ENCODE data around the gene ZBTB42.

ZBTB42 gene

DNA sequence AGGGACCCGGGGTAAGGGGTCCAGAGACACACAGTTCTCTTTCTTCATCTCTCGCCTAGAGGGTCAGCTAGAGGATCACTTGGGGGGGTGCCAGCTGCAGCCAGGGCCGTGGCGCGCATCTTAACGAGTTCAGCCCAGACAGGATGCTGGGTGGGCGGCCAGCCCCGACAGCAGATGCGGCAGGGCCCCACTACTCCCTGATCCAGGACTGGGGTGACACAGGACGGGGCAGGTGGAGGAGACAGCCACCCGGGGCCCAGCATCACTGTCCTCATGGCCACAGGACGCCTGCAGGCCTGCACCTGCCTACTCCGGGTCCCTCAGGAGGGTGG is 18.1 kb upstream of the ZBTB42 start:
- DNase-seq (ENCODE audit: low read depth) = no peak

DNA sequence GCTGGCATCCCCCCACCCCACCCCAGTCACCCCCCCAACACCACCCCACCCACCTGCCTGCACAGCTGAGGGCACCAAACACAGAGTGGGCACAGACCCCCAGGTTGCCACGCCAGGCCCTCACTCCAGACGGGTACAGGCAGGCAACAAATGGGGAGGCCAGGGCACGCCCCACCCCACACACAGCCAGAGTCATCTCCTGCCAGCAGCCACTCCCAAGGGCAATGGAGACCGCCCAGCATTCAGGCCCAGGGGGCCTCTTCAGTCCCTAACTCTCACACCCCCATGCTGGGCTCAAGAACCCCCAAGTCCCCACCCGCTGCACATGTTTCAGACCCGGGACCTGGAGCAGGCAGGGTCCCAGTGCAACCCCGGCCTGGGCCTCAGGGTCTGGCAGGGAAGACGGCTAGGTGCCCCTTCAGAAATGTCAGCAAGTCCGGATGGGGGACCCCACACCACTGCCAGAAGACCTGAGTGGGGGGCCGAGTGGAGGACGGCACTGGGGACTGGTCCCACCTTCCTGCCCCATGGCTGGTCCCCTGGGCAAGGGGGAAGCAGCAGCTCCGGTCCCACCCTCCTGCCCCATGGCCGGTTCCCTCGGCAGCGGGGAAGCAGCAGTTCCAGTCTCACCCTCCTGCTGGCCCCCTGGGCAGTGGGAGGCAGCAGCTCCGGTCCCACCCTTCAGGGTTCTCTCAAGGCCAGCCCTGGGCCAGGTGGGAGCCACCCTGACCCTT is 17.2 kb upstream of the ZBTB42 start:
- no peak for DNase-seq (ENCODE audit: low read depth)

DNA sequence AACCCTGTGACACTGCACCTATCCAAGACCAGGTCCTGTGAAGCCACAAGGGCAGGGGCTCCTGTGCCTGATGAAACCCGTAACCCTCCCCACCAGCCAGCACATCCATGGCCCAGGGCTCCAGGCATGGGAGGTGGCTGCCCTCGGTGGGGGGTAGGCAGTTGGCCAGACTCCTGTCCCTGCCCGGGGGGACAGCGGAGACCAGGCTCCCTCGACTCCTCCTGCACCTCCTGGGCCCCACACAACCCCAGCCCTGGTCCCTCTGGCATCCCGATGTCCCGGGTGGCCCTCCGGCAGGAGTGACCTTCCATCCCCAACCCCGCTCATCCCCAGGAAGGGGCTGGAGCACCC is 16.7 kb upstream of the ZBTB42 start:
- no peak for DNase-seq (ENCODE audit: low read depth)

DNA sequence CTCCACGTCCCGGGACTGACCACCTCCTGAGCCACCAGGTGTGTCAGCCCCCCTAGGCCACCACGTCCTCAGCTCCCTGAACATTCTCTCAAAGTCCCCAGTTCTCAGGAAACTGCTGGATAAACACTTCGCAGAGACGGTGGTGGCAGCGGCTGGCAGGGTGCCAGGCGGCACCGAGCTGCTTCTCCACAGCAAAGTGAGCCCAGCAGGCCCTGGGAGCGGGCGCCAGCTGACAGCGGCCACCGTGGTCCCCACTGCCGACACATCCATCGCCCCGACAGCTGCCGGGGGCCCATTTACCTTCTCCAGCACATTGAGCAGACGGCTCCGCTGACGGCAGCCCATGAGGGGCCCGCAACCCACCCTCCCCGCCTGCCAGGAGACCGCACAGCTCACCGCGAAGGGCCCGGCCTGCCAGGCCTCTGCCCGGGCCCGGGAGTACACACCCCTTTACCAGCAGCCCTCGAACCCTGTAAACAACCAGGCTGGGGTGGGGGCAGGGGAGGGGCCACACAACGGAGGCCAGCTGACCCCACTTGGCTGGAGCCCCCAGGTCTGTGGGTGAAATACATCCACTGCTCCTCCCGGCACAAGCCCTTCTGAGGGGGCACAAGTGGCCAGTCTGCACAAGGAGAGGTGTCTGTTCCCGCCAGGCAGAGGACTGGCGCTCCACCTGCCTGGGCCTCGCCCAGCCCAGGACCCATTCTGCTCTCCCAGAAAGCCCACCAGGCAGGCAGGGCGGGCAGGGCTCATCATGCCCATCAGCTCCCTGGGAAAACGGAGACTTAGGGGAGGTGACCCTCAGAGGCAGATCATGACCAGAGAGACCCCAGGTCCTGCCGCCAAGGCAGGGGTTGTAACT is 15.8 kb upstream of the ZBTB42 start:
- no peak for DNase-seq (ENCODE audit: low read depth)

DNA sequence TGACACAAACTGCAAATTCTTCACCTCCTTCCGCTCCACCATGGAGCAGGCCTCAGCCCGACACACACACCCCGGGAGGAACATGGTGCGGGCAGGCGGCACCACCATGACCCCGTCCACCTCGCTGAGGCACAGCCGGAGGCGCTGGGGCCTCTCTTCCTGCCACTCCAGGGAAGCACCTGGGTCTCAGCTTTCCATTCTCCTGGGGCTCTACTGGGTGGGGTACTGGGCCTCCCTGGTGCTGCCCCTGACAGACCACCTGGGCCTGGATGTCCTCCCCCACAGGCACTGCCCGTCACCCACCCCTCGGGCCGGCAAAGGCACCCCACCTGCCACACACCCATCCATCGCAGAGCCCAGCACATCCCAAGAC is 15.2 kb upstream of the ZBTB42 start:
- no peak for DNase-seq (ENCODE audit: low read depth)

DNA sequence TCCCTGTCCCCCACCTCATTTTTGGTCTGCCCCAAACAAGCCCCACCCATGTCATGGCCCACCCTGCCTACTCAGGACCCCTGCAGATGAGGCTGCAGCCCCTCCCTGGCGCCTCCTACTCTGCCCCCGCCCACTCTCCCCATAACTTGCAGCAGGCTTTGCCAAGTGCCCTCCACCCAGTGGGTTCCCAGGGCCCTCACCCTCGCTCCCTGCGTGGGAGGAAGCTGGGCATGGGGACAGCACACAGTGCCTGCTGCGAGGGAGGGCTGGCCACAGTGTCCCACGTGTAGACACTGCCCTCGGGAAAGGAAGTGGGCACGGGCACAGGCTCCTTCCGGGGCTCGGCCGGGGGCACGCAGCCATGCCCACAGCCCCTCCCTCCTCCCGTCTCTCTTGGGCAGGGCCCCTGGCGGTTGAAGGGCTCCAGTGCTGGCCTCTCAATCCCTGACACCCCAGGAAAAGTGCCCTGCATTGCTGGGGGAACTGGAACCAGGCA is 14.8 kb upstream of the ZBTB42 start:
- DNase-seq (ENCODE audit: low read depth) = no peak

DNA sequence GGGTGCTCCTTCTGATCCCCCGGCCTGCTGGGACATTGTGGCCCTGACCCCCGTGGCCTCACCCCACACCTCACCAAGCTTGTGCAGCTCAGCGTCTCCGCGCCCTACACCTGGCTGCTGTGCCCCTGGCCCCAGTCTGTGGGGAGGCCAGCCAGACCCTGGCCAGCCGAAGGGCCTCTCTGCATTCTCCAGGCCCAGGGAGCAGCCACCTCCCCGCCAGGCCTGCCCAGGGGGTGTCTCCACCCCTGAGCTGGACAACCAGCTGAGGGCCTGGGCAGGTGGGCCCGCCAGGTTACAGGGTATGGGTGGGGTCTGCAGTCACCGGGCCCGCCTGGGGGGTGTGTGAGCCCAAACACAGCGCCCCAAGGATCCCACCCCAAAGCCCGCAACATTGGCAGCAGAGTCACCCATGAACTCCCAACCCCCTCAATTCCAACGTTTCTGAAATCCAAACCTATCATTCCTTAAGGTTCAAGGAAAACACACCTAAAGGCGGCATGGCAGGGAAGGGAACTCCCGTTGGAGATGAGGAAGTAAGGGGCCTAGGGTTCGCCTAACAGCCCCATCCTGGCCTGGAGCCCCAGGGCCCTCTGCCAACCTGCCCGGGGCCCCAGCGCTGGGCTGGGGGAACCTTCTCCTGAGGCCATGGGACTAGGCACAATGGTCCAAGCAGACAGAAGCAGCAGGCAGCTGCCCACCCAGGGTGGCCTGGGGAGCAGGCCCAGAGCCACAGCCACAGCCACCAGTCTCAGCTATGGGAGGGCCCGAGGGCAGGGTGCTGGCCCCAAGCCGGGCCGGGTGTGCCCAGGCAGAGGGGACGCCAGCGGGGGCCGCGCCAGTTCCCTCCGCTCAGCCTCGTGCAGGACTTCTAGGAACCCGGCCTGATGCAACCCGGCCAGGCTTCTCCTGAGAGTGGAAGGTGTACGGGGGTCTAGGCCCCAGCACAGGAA is 13.9 kb upstream of the ZBTB42 start:
- no peak for DNase-seq (ENCODE audit: low read depth)

DNA sequence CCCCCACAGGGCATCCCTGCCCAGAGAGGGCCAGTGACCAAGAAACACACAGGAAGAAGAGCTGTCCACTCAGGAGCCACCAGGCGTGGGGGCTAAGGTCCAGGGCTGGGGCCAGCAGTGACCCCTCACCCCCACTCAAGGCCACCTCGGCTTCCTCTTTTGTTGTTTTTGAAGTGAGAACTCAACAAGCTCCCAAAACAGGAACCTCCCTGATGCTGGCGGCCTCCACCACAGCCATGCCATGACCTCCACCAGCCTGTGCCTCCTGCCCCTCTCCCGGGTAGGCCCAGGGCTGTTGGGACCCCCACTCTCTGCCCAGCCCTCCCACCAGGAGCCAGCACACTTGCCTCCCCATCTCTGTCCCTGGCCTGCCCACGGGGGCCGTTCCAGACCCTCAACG is 13.2 kb upstream of the ZBTB42 start:
- DNase-seq (ENCODE audit: low read depth) = no peak

DNA sequence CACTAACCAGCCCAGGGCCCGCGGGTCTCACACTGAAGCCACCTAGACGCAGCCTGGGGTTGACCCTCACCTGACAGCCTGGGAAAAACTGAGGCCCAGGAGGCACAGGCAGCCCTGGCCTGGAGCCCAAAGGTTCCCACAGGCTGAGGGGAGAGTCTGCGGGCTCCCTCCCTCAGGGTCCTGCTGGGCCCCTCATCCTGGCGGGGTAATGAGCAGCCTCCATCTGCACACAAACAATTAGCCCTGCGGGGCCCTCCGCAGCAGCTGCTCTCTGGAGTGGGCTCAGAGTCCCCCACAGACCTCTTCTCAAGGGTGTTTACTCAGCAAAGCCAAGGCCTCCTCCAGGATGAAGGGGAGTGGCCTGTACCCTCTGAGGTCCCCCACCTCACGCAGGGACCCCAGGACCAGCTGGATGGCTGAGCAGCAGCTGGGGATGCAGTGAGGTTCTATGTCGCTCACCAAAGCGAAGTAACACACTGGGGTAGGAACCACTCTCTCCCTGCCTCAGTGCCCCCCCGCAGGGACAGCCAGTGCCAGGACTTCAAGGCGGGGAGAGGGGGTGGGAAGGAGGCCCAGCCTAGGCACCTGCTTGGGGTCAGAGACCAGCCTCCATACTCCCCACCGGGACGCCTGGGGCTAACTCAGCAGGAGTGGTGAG is 12.6 kb upstream of the ZBTB42 start:
- DNase-seq (ENCODE audit: low read depth) = no peak

DNA sequence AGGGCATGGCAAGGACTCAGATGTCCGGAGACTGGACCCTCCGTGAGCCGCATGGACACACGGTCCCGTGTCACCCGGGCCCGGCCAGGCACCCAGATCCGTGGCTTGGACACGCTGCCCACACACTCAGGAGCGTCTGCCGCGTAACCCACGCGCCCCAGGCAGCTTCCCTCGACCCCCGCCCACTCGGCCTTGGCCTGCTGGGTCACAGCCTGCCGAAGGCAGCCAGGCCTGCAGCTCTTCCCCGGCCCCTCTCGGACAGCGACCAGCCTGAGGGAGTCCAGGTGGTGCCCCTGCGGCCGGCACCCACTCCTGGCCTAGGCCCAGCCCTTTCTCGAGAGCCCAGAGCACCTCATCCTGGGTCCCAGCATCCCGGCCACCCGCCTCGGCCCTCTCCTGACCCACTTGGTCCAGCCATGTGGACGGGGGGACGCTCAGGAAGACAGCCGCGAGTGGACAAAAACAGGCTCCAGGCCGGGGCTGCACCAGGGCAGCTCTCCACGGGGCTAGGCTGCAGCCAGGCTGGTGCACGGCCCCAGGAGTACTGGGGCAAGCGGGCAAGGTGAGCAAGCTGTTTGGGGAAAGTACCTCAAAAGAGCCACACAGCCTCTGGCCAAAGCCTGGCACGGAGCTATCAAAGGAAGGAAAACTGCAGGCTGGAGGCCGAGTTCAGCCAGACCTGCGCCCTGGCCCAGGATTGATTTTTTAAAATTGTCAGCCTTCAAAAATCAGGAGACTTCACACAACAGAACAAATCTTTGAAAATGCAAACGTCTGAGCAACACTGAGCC is 11.8 kb upstream of the ZBTB42 start:
- no peak for DNase-seq (ENCODE audit: low read depth)

DNA sequence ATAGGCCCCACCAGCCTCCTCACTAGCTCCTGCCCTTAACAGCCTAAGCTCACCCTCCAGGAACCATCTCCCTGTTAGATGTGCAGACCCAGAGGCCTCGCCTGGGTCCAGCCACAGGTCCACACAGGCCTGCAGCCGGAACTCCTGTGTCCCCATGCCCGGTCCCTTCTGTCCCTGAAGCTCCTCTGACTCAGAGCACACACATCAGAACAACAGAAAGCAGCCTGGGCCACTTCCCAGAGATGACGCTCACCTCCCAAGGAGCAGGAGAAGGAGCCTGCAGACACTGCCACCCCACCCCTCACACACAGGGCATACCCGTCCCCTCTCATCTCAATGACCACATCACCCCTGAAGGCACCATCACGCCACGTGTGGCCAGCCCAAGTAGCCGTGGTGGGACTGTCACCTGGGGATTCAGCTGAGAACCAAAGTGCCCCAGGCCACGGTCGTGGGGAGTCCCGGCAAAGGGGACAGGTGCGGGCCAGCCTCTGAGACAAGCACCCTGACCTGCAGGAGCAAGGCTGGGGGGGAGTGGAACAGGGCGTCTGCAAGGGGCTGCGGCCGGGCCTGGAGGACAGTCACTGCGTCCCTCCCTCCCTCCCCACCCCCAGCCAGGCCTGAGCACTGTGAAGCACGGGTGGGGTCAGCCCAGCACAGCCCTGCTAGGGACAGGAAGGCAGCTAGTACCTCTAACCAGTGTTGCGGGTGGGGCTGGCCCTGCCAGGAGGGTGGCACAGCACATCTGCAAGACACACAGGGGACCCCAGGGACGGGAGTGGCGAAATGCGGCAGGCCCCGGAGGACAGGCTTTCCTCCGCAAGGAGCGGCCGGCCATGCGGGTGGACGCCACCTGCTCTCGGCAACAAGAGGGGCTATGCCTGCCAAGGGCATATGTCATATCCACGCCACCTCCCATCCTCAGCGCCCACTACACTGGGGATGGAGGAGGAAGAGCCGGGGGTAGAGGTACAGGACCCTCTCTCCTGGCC is 10.9 kb upstream of the ZBTB42 start:
- no peak for DNase-seq (ENCODE audit: low read depth)

DNA sequence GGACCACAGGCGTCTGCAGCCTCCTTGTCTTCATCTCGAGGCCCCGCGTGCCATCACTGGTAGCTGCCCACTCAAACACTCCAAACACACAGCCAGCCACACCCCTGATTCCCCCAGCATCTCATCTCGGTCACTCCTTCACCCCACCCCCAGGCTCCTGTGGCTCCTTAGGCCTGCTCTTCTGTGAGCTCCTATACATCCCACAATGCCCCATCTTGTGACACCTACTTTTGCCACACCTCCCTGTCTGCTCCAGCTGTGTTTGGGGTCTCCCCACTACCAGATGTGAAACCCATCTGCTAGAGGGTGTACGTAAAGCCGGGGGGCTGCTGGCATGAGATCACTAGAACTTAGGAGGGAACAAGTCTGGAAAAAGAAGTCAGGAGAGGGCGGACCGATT is 9.5 kb upstream of the ZBTB42 start:
- DNase-seq (ENCODE audit: low read depth) = no peak

DNA sequence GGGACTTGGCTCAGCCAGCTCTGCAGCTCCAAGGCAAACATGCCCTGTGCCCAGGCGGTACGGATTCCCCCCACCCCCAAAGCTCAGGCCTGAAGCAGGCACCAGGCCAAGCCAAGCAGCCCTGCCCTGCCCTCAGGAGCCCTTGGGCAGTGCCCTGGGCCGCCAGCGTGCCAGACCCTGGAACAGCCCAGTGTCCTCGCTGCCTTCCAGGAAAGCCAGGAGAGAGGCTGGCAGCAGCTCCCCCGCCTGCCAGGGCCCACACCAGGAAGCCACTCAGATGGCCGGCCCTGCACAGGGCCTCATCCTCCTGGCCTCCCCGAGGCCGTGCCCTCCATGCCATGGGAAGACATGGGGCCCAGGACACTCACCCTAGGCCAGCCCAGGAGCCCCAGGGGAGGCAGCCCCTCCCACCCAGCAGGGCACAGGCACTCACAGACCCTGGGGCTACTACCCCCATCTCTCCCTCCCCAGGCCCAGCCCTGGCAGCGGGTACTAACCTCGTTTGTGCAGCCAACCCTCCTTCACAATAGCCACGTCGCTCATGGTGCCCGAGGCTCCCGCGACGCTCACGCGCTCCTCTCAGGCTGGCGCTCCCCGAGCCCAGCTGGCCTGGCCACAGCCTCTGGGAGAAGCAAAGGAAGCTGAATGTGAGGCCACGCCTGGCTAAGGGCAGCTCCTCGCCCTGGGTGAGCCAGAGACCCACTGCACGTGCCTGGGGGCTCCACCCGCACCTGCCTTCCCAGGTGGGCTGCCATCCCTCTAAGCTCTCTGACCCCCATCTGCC is 8.6 kb upstream of the ZBTB42 start:
- no peak for DNase-seq (ENCODE audit: low read depth)

DNA sequence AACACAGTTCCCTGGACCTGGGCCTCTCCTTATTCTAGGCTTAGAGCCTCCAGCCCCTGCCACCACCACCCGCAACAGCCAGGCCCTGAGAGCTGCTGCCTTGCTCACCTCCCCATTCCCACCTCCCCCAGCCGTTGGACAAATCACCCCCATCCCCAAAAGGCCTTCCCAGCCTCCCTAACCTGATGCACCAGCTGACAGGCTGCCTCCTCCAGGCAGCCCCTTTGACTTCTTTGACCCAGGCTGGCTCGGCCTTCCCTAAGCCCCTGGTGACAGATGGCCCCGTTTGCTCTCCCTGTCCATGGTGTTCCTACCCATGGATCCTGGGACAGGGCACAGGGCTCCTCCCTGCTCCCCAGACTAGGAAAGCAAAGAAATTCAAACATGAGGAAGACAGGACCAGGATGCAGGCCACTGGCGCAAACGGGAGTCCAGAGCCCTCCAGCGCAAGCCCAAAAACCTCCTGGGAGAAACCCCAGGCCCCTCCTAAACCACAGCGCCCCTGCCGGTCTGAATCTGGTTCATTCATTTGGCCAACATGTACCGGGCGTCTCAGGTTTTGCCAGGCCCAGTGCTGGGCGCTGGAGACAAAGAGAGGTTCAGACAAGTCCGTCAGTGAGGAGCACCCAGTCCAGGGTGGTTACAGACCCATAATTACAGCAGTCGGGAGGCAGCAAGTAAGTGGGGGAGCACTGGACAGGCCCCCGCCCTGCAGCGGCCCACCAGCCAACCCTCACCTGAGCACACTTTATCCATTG is 7.8 kb upstream of the ZBTB42 start:
- DNase-seq (ENCODE audit: low read depth) = no peak

DNA sequence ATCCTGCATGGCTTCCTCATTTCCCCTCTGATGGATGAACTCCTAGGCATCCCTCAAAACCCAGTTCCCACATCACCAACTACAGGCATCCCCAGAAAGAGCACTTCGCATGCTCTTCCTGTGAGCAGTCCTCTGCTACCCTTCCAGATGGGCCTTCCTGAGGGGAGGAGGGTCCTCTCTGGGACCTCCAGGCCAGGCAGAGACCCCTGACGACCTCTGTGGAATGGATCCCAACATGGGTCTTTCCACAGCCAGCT is 7.3 kb upstream of the ZBTB42 start:
- DNase-seq (ENCODE audit: low read depth) = no peak

DNA sequence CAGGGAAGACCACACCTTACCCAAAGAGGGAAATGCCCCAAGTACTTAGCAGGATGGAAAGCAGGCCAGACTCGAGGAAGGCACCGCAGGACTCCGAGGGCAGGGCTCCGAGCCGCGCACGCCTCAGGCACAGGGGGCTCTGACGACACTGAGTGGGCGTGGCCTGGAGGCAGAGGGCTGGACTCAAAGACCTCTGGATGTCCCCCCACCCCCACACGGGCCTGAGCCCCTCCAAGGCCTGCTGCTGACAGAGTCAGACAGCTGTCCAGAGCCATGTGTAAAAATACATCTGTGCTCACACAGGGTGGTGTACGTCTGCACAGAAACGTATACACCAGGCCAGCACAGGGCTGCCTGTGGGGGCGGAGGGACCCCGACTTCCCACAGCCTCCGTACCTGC is 6.8 kb upstream of the ZBTB42 start:
- no peak for DNase-seq (ENCODE audit: low read depth)

DNA sequence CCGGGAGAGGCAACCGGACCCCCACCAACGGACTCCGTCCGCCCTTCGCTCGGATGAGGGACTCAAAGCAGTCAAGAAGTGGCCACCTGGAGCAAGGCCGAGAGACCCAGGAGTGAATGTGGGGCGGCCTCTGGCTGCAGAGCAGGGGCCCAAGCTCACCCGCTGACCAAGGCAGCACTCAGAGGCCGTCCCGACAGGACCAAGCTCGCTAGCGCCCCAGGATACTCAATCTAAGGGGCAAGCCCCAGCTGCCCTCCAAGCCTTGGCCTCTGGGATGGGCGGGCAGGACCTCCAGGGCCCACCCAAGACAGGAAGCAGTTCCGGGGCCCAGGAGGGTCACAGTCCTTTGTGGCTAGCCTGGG is 6.3 kb upstream of the ZBTB42 start:
- DNase-seq (ENCODE audit: low read depth) = no peak

DNA sequence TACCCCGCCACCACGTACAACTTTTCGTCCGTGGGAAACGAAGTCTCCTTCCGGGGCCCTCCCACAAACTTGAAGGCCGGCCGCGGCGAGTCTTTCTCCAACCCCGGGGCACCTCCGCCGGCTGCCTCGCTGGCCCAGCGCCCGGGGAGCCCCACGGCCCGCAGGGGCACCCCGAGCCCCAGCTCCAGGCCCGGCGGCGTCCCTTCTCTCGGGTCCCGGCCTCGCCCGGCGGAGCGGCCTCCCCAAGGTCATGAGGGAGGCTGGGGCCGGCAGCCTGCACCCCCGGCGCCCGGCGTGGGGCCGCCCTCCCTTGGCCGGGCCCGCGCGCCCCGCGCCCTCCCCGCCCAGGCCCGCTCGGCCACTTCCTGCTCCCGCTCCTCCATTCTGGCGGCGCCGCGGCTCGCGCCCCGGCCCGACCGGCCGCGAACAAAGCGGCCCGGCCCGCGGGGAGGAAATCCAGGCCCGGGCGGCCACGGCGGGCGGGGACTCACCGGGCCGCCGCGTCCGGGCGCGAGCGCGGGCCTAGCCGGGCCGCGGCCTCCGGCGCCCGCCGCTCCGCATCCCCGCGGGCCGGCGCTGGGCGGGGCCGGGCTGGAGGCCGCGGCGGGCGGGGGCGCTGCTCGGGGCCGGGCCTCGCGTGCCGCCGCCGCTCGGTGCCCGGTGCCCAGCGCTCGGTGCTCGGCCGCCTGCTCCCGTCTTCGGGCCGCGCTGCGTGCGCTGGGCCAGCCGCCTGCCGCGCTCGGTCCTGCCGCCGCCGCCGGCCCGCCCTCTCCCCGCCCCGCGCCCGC is 5.7 kb upstream of the ZBTB42 start, which contains the start of gene AKT1:
Gene AKT1, minus strand, starts transcription at position 756 of the 788 bp plus-strand sequence. CDS start 3,105 bp downstream, outside the sequence.
- DNase-seq (ENCODE audit: low read depth) = no peak
